ENCODE results near the gene RFPL3.

DNA sequence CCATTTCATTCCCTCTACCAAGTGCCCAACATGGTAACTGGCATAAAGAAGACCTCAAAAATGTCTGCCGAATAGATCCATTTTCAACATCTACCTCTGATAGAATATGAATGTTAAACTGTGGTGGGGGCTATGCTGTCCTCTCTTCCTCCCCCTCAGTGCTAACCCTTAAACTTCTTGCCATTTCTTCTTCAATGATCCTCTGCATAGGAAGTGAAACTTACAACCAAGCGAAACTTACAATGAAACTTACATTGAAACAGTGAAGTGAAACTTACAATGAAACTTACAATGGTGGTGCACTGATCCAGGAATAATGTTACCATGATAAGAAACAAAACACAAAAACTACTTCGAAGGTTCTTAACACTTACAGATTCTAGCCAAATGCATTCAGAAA lies 49.6 kb downstream of the RFPL3 start:
- TF ChIP-seq POLR2A (IDR thresholded peaks at IDR 0.05; ENCODE audit: low read depth, low read length): no peak
- no peak for TF ChIP-seq POLR2AphosphoS5 (IDR thresholded peaks at IDR 0.05; ENCODE audit: low read depth, low read length)

All from GM12892 (cell line).